K562 (cell line): Measurements from ENCODE around the gene FAM200B. TPM values are rescaled to one million over a fixed set of nuclear protein-coding genes. Genes with fewer than 3 reads are reported as not detected.

Experiments
- ARID2 ChIP-seq: fragments of 450-650 bp; IDR thresholded peaks from 2 replicates; pipeline ENCODE4 v1.6.1; 2017; ENCODE audit warnings: antibody characterized with exemption, mild to moderate bottlenecking
- DACH1 ChIP-seq: fragments of 450-650 bp; IDR thresholded peaks from 2 replicates; pipeline ENCODE4 v1.6.1; 2018; ENCODE audit not compliant: partially characterized antibody
- ETS2 ChIP-seq: IDR thresholded peaks from 2 replicates; pipeline ENCODE4 v1.6.1; 2016; ENCODE audit warnings: borderline replicate concordance, missing genetic modification characterization, mild to moderate bottlenecking, moderate library complexity, missing compliant biosample characterization; ENCODE audit not compliant: poor library complexity, severe bottlenecking
- HDAC1 ChIP-seq, 2 experiments: fragments of 450-650 bp; IDR thresholded peaks; 2 replicates each; pipeline ENCODE4 v1.6.1; 2016 to 2017; ENCODE audit warnings: inconsistent platforms in 1 of 2, mild to moderate bottlenecking in 1 of 2, moderate library complexity in 1 of 2
- ILK ChIP-seq: fragments of 450-650 bp; IDR thresholded peaks from 2 replicates; pipeline ENCODE4 v1.6.1; 2016; ENCODE audit warnings: missing genetic modification characterization, low read depth, mild to moderate bottlenecking, missing compliant biosample characterization, moderate library complexity, borderline replicate concordance
- KAT7 ChIP-seq: sonication (generic); formaldehyde crosslinking; IDR thresholded peaks from 2 replicates; pipeline ENCODE4 v1.8.0; 2022; ENCODE audit warnings: missing genetic modification reagents, mild to moderate bottlenecking, borderline replicate concordance
- MTA1 ChIP-seq: fragments of 450-650 bp; IDR thresholded peaks from 2 replicates; pipeline ENCODE4 v1.6.1; 2017; ENCODE audit warnings: borderline replicate concordance
- MYBL2 ChIP-seq, 2 experiments: fragments of 450-650 bp in 1 of 2; sonication (generic) in 1 of 2; formaldehyde crosslinking in 1 of 2; IDR thresholded peaks; 2 replicates each; pipeline versions ENCODE4 v1.6.1 to v1.8.1; 2017 to 2022; ENCODE audit warnings: borderline replicate concordance in 1 of 2, inconsistent platforms in 1 of 2, low read depth in 1 of 2, mild to moderate bottlenecking in 1 of 2, missing genetic modification reagents in 1 of 2, moderate library complexity in 1 of 2
- PATZ1 ChIP-seq: fragments of 250-450 bp; sonication (Bioruptor Pico); IDR thresholded peaks from 2 replicates; pipeline ENCODE4 v1.5.0; 2020; ENCODE audit warnings: mild to moderate bottlenecking, borderline replicate concordance
- RERE ChIP-seq: sonication (generic); formaldehyde crosslinking; IDR thresholded peaks from 2 replicates; pipeline ENCODE4 v1.8.0; 2023; ENCODE audit warnings: missing genetic modification reagents, mild to moderate bottlenecking, borderline replicate concordance
- RNF219 ChIP-seq: fragments of 250-450 bp; sonication (Bioruptor Pico); IDR thresholded peaks from 2 replicates; pipeline ENCODE4 v1.5.0; 2022; ENCODE audit warnings: mild to moderate bottlenecking
- SREBF1 ChIP-seq: fragments of 150-350 bp; IDR thresholded peaks from 2 replicates; pipeline ENCODE4 v1.6.1; 2014; ENCODE audit warnings: antibody characterized with exemption, low read depth, low read length, borderline replicate concordance
- ZC3H4 ChIP-seq: sonication (generic); formaldehyde crosslinking; IDR thresholded peaks from 2 replicates; pipeline ENCODE4 v1.9.0; 2021; ENCODE audit warnings: missing genetic modification reagents, borderline replicate concordance
- ZNF121 ChIP-seq: sonication (generic); formaldehyde crosslinking; conservative IDR thresholded peaks from 2 replicates; pipeline ENCODE4 v1.8.0; 2022; ENCODE audit warnings: missing genetic modification reagents
- ZNF589 ChIP-seq: fragments of 200-800 bp; sonication (Bioruptor generic); IDR thresholded peaks from 2 replicates; pipeline ENCODE4 v1.6.1; 2016; ENCODE audit warnings: low read depth, missing genetic modification characterization, missing compliant biosample characterization
- ZNF778 ChIP-seq: fragments of 450-650 bp; formaldehyde crosslinking; IDR thresholded peaks from 2 replicates; pipeline ENCODE4 v1.4.0; 2020; ENCODE audit warnings: mild to moderate bottlenecking, moderate library complexity
- polyA plus RNA-seq, 8 experiments: library from polyadenylated mRNA; depleted of rRNA in 4 of 8; stranded (reverse) in 5 of 8; unstranded in 3 of 8; fragments of >200 nt; fragmentation: Nextera tagmentation in 2 of 8; fragmentation: Illumina TruSeq in 1 of 8; extraction: Ambion mirVana in 2 of 8; extraction: Trizol in 1 of 8; gene quantifications; 2 replicates each; pipeline versions ENCODE4 v1.2.1 to v1.2.3, GENCODE V29; 2011 to 2014; ENCODE audit warnings: inconsistent platforms in 1 of 8, missing spikeins in 1 of 8
- total RNA-seq, 7 experiments: library from RNA; depleted of rRNA in 6 of 7; stranded (reverse); fragments of >200 nt in 6 of 7; fragmentation: Illumina TruSeq in 2 of 7; extraction: Trizol in 2 of 7; gene quantifications; 2 replicates each; pipeline versions ENCODE4 v1.2.1 to v1.2.3, GENCODE V29; 2011 to 2021; ENCODE audit warnings: low replicate concordance in 1 of 7

The FAM200B gene
- total and polyA plus RNA-seq, 9 of the 15 experiments (the other 6 are each of a cell fraction or from before 2014, with no cell fraction given) = 17.4 to 48.0 (median 25.5) TPM

GRCh38 chr4:15681372-15682241, at the start of gene FAM200B (continued):
- no peak for TF ChIP-seq MTA1
- no peak for TF ChIP-seq ZC3H4 (CRISPR knock-in tag)
- TF ChIP-seq SREBF1 = no peak
- no peak for TF ChIP-seq ETS2 (tag)
- TF ChIP-seq ILK (tag) = no peak
- TF ChIP-seq KAT7 (CRISPR knock-in tag) = no peak
- no peak for TF ChIP-seq ARID2
- no peak for TF ChIP-seq ZNF121 (CRISPR knock-in tag)
- no peak for TF ChIP-seq RERE
- no peak; the same call in 1 of the 2 replicates for TF ChIP-seq ZNF589 (CRISPR knock-in tag)
- no peak for TF ChIP-seq ZNF778 (CRISPR knock-in tag)
- peak; percentile 97 for TF ChIP-seq MYBL2 (IDR thresholded peaks at IDR 0.05; ENCODE audit: low read depth)
- TF ChIP-seq MYBL2 (CRISPR knock-in tag; IDR thresholded peaks at IDR 0.05; ENCODE audit: borderline replicate concordance) = peak; percentile 96; the same call in 1 of the 2 replicates
- no peak for TF ChIP-seq DACH1
- TF ChIP-seq PATZ1 (CRISPR knock-in tag) = no peak
- TF ChIP-seq RNF219 (CRISPR knock-in tag) = no peak
- TF ChIP-seq HDAC1 (IDR thresholded peaks at IDR 0.05) = peak; percentile 15 to 92; a peak in 3 of 4 replicates
